ENCODE data around the gene TMEM178A. TPM values are rescaled to one million over a fixed set of nuclear protein-coding genes. Genes with fewer than 3 reads are reported as not detected.

Gene TMEM178A
- total RNA-seq, 4 donors from 2014 or later, result 0.70 to 9.9 (median 3.9) TPM

GRCh38 chr2:39668576-39669080 is 2.9 kb downstream of the TMEM178A start:
- no peaks in the 10 kb centered on the region for H3K36me3 ChIP-seq
- DNase-seq, result no peak
- H3K27me3 ChIP-seq, result peaks cover 0 to 17% of the 10 kb centered on the region in 2 donors
- H3K27ac ChIP-seq, result no peak overlapping the region
- H3K4me1 ChIP-seq, result peaks cover 0 to 7% (median 4%) of the 10 kb centered on the region in 4 donors
- H3K9me3 ChIP-seq, result no peaks in the 10 kb centered on the region
- TF ChIP-seq CTCF (IDR thresholded peaks at IDR 0.05) (no peak), POLR2A (IDR thresholded peaks at IDR 0.05) (no peak)
- no peak overlapping the region for H3K4me3 ChIP-seq

- Histone ChIP-seq H3K27me3 (peaks cover 0 to 4% of the 10 kb centered on the region in 2 donors), H3K4me1 (peaks cover 0 to 5% (median 0%) of the 10 kb centered on the region in 4 donors), H3K9me3 (no peaks in the 10 kb centered on the region), H3K36me3 (no peaks in the 10 kb centered on the region), H3K27ac (no peak overlapping the region), H3K4me3 (no peak overlapping the region)
- no peak for DNase-seq
- no peak for TF ChIP-seq POLR2A (IDR thresholded peaks at IDR 0.05)
- no peak for TF ChIP-seq CTCF (IDR thresholded peaks at IDR 0.05)
Observed at GRCh38 chr2:39671604-39672003, 5.9 kb downstream of the TMEM178A start.

GRCh38 chr2:39673018-39673417 is 7.3 kb downstream of the TMEM178A start:
- Histone ChIP-seq H3K4me3 (no peak overlapping the region), H3K36me3 (no peaks in the 10 kb centered on the region), H3K9me3 (no peaks in the 10 kb centered on the region), H3K27me3 (no peaks in the 10 kb centered on the region), H3K4me1 (no peaks in the 10 kb centered on the region), H3K27ac (no peak overlapping the region)
- TF ChIP-seq CTCF (IDR thresholded peaks at IDR 0.05) (no peak), POLR2A (IDR thresholded peaks at IDR 0.05) (no peak)
- no peak for DNase-seq

- H3K4me1 ChIP-seq, result no peaks in the 10 kb centered on the region
- H3K27ac ChIP-seq, result no peak overlapping the region
Observed at GRCh38 chr2:39676342-39676741, 10.6 kb downstream of the TMEM178A start.

GRCh38 chr2:39678170-39678569 is 12.5 kb downstream of the TMEM178A start:
- DNase-seq, result no peak
- Histone ChIP-seq H3K36me3 (no peaks in the 10 kb centered on the region), H3K27ac (no peak overlapping the region), H3K9me3 (no peaks in the 10 kb centered on the region), H3K4me3 (no peak overlapping the region), H3K27me3 (no peaks in the 10 kb centered on the region), H3K4me1 (no peaks in the 10 kb centered on the region)
- TF ChIP-seq CTCF (IDR thresholded peaks at IDR 0.05) (no peak), POLR2A (IDR thresholded peaks at IDR 0.05) (no peak)

More at GRCh38 chr2:39676342-39676741, 10.6 kb downstream of the TMEM178A start:
- no peak overlapping the region for H3K4me3 ChIP-seq
- TF ChIP-seq POLR2A (IDR thresholded peaks at IDR 0.05) (no peak), CTCF (IDR thresholded peaks at IDR 0.05) (no peak)
- H3K27me3 ChIP-seq, result no peaks in the 10 kb centered on the region
- no peaks in the 10 kb centered on the region for H3K36me3 ChIP-seq
- DNase-seq, result no peak
- H3K9me3 ChIP-seq, result no peaks in the 10 kb centered on the region

- Histone ChIP-seq H3K27me3 (no peaks in the 10 kb centered on the region), H3K27ac (no peak overlapping the region), H3K36me3 (no peaks in the 10 kb centered on the region), H3K4me3 (no peak overlapping the region), H3K4me1 (no peaks in the 10 kb centered on the region), H3K9me3 (no peaks in the 10 kb centered on the region)
- no peak for DNase-seq
- TF ChIP-seq POLR2A (IDR thresholded peaks at IDR 0.05) (no peak), CTCF (IDR thresholded peaks at IDR 0.05) (no peak)
Observed at GRCh38 chr2:39679805-39680204, 14.1 kb downstream of the TMEM178A start.
